OCI-LY1 (cell line): Measurements from ENCODE around the gene DYRK1B.

Experiments used
- CTCF ChIP-seq: fragments of 200-600 bp; sonication (generic), shearing (Covaris generic); IDR thresholded peaks from 2 replicates; pipeline ENCODE4 v1.5.1; 2017; ENCODE audit warnings: mild to moderate bottlenecking, antibody characterized with exemption, low read length, moderate library complexity, mixed read lengths
- EZH2 ChIP-seq: fragments of 200-600 bp; sonication (generic), shearing (Covaris generic); IDR thresholded peaks from 2 replicates; pipeline ENCODE4 v1.8.0; 2017; ENCODE audit warnings: borderline replicate concordance, mixed run types, mild to moderate bottlenecking, antibody characterized with exemption, low read length, moderate library complexity, mixed read lengths

- TF ChIP-seq CTCF, result no peak
- no peak for TF ChIP-seq EZH2
These were observed 6.7 kb downstream of the DYRK1B start for GRCh38 chr19:39827216-39827615.
